Calu3 (cell line): Measurements from ENCODE around the gene POLR2M. TPM values are rescaled to one million over a fixed set of nuclear protein-coding genes. Genes with fewer than 3 reads are reported as not detected.

Source experiments
- BruUV-seq: library from RNA; stranded (reverse); fragments of 400-500 nt; replicated peaks from 2 replicates; lab custom pipeline; 2021; lab: Mats Ljungman, UMichigan
- CTCF ChIA-PET: fragments of 300-600 bp; sonication (Branson Sonifier 250); formaldehyde crosslinking; loops from one replicate; lab custom pipeline; 2022; ENCODE audit warnings: antibody characterized with exemption; lab: Charles Lee
- DNase-seq: peaks from one replicate; pipeline ENCODE4 v3.0.0; 2022
- H3K27ac Mint-ChIP-seq: one replicate; pipeline ENCODE4 v1.8.0; 2022; ENCODE audit warnings: mixed read lengths; ENCODE audit not compliant: unreplicated experiment
- H3K27me3 Mint-ChIP-seq: one replicate; pipeline ENCODE4 v1.8.0; 2022; ENCODE audit warnings: mixed read lengths; ENCODE audit not compliant: unreplicated experiment
- H3K36me3 Mint-ChIP-seq: one replicate; pipeline ENCODE4 v1.8.0; 2022; ENCODE audit warnings: mild to moderate bottlenecking, moderate library complexity, mixed read lengths; ENCODE audit not compliant: insufficient read depth, unreplicated experiment
- H3K4me1 Mint-ChIP-seq: one replicate; pipeline ENCODE4 v1.8.0; 2022; ENCODE audit warnings: mild to moderate bottlenecking, low read depth, mixed read lengths; ENCODE audit not compliant: unreplicated experiment
- H3K4me3 Mint-ChIP-seq: one replicate; pipeline ENCODE4 v1.8.0; 2022; ENCODE audit warnings: mild to moderate bottlenecking, low read depth, moderate library complexity, mixed read lengths; ENCODE audit not compliant: unreplicated experiment
- H3K9me3 Mint-ChIP-seq: one replicate; pipeline ENCODE4 v1.8.0; 2022; ENCODE audit warnings: low read depth, mixed read lengths; ENCODE audit not compliant: unreplicated experiment
- intact Hi-C: fragments of 100-400 bp; cut with micrococcal nuclease; formaldehyde crosslinking; loops from one replicate; pipeline ENCODE4 v1.10.0; 2022; ENCODE audit not compliant: unreplicated experiment
- total RNA-seq: library from RNA; stranded (reverse); gene quantifications from 2 replicates; pipeline ENCODE4 v1.2.3, GENCODE V29; 2022
- TF ChIP-seq, protein P1 (sequence below): fragments of 200-600 bp; IDR thresholded peaks from one replicate; pipeline ENCODE4 v1.8.0; 2022; ENCODE audit warnings: antibody characterized with exemption; ENCODE audit not compliant: unreplicated experiment

Gene POLR2M
- total RNA-seq, 1 experiment from 2014 or later, result 102 TPM

DNA sequence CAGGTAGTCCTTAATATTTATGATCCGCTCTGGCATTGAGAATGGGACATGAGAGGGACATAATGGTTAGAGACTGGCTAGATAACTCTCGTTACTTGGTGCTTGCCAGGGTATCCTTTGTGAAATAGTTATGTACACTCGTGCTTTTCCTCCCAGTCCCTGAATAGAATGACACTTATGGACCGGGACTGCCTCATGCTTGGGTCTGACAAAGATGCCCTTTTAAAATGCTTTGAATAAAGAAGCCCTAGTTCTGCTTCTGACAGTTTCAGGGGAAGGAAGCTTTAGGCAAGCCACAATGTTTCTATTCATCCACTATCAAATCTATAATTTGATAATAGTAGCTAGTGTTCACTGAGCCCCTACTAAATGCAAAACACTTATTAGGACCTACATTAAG, 29.4 kb downstream of the POLR2M start:
- Mint-ChIP-seq H3K27ac (no peak overlapping the region), H3K27me3 (no peaks in the 10 kb centered on the region), H3K4me1 (no peaks in the 10 kb centered on the region), H3K9me3 (peaks cover 5% of the 10 kb centered on the region), H3K36me3 (no peaks in the 10 kb centered on the region), H3K4me3 (no peak overlapping the region)
- intact Hi-C loops, result no loop called here
- DNase-seq, result no peak
- BruUV-seq, result no TSS peak
- TF ChIP-seq, protein P1, sequence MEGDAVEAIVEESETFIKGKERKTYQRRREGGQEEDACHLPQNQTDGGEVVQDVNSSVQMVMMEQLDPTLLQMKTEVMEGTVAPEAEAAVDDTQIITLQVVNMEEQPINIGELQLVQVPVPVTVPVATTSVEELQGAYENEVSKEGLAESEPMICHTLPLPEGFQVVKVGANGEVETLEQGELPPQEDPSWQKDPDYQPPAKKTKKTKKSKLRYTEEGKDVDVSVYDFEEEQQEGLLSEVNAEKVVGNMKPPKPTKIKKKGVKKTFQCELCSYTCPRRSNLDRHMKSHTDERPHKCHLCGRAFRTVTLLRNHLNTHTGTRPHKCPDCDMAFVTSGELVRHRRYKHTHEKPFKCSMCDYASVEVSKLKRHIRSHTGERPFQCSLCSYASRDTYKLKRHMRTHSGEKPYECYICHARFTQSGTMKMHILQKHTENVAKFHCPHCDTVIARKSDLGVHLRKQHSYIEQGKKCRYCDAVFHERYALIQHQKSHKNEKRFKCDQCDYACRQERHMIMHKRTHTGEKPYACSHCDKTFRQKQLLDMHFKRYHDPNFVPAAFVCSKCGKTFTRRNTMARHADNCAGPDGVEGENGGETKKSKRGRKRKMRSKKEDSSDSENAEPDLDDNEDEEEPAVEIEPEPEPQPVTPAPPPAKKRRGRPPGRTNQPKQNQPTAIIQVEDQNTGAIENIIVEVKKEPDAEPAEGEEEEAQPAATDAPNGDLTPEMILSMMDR, result no peak
- CTCF ChIA-PET, result interaction anchor here (0.6 to 0.8 kb wide), 3 partner anchors 18 to 1146 kb away, joined by 3 read pairs; no protein-coding TSS in a partner anchor

DNA sequence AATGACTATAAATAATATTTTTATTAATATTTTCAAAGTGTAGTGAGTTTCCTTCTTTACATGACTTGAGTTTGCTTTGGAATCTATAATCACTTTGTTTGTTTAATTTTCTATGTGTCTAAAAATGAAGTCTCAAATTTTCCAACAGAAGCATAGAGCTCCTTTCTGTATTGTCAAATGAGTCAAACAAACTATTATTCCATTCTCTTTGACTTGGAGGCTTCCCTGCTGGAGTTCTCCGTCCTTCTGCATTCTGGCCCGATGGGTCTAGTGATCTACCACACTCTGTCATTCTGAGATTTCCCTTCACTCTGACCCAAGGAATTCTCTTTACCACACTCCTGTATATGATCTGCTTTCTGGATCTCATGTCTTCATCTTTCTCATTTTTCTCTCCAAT, 30.1 kb downstream of the POLR2M start:
- Mint-ChIP-seq H3K36me3 (no peaks in the 10 kb centered on the region), H3K4me1 (no peaks in the 10 kb centered on the region), H3K9me3 (peaks cover 5% of the 10 kb centered on the region), H3K27ac (no peak overlapping the region), H3K4me3 (no peak overlapping the region), H3K27me3 (no peaks in the 10 kb centered on the region)
- BruUV-seq, result no TSS peak
- TF ChIP-seq, protein P1, result no peak
- no peak for DNase-seq
- intact Hi-C loops, result no loop called here
- CTCF ChIA-PET, result interaction anchor here (0.6 kb wide), 1 partner anchor 1147 kb away, joined by 3 read pairs; no protein-coding TSS in a partner anchor

DNA sequence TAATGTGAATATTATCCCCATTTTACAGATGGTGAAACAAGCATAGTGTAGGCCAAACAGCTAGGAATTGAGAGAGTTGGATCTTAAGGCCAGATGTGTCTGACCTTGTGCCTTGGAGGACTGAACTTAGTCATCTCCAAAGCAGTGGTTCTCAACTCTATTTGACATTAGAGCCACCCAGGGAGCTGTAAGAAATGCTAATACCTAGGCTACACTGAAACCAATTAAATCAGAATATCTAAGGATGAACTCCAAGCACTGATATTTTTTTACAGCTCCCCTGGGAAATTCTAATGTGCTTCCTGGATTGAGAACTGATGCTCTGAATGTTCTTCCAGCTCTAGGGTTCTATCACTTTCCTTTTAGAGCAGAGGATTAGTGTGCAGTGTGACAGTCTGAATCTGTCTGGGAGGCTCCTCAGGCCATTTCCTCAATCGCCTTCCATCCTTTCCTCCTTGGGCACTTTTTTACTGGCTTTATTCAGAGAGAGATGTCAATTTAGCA, 32.3 kb downstream of the POLR2M start:
- Mint-ChIP-seq H3K9me3 (peaks cover 5% of the 10 kb centered on the region), H3K4me1 (no peaks in the 10 kb centered on the region), H3K4me3 (no peak overlapping the region), H3K27me3 (no peaks in the 10 kb centered on the region), H3K27ac (no peak overlapping the region), H3K36me3 (no peaks in the 10 kb centered on the region)
- no TSS peak for BruUV-seq
- TF ChIP-seq, protein P1, result no peak
- intact Hi-C loops, result no loop called here
- no peak for DNase-seq
- CTCF ChIA-PET, result no interaction called here

DNA sequence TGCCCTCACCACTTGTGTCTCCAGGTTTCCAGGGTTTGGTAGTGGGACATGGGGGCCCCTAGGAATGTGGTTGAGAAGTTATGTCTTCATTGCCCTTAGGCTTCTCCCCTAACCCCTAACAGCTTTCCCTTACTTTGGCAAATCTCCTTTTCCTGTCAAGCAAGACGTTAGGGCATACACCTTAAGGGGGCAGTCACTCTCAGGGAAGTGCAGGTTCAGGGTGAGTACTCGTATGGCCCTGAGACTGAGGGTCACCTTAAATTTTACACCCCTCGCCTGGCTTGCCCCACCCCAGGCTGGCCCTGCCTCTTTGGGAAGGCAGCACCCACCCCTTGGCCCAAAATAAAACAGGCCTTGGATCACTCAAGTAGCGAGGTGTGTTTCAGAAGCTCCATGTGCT, 33.5 kb downstream of the POLR2M start:
- H3K4me3 Mint-ChIP-seq, result no peak overlapping the region
- no TSS peak for BruUV-seq
- CTCF ChIA-PET, result no interaction called here
- TF ChIP-seq, protein P1, result no peak
- no peaks in the 10 kb centered on the region for H3K4me1 Mint-ChIP-seq
- H3K27ac Mint-ChIP-seq, result no peak overlapping the region
- no peaks in the 10 kb centered on the region for H3K36me3 Mint-ChIP-seq
- intact Hi-C loops, result no loop called here
- DNase-seq, result no peak
- H3K27me3 Mint-ChIP-seq, result no peaks in the 10 kb centered on the region
- H3K9me3 Mint-ChIP-seq, result peaks cover 5% of the 10 kb centered on the region
